Body of pancreas (tissue), 4 donors: ENCODE measurements around the gene DOCK4. TPM values are rescaled to one million over a fixed set of nuclear protein-coding genes. Genes with fewer than 3 reads are reported as not detected.

ENCODE experiments used
- ATAC-seq: fragments of 150-250 bp; one replicate; pipeline ENCODE4 v1.9.1; 2016
- DNase-seq, 4 donors: peaks; one replicate each; pipeline ENCODE4 v3.0.0-alpha.2; 2019
- H3K27ac ChIP-seq, 4 donors: fragments of 200-600 bp; sonication (generic); 1 replicate in 3 of 4; 2 replicates in 1 of 4; pipeline versions ENCODE4 v1.5.1 to v1.6.1; 2016 to 2019; ENCODE audit warnings: mild to moderate bottlenecking in 1 of 4, mixed read lengths in 1 of 4, moderate library complexity in 1 of 4
- H3K27me3 ChIP-seq, 2 donors: fragments of 200-600 bp; sonication (generic); one replicate each; pipeline ENCODE4 v1.6.0; 2016; ENCODE audit warnings: mild to moderate bottlenecking in 1 of 2
- H3K36me3 ChIP-seq, 2 donors: fragments of 200-600 bp; sonication (generic); replicated peaks in 1 of 2; 2 replicates each; pipeline ENCODE4 v1.5.1; 2016; ENCODE audit warnings: low read depth in 2 of 2; ENCODE audit not compliant: insufficient read depth in 1 of 2
- H3K4me1 ChIP-seq: fragments of 200-600 bp; sonication (generic); one replicate; pipeline ENCODE4 v1.6.0; 2016
- H3K4me3 ChIP-seq, 2 donors: fragments of 200-600 bp; sonication (generic); 1 replicate in 1 of 2; 2 replicates in 1 of 2; pipeline ENCODE4 v1.5.1; 2016 to 2019
- H3K9me3 ChIP-seq, 3 donors: fragments of 200-600 bp; sonication (generic); 1 replicate in 2 of 3; 2 replicates in 1 of 3; pipeline ENCODE4 v1.5.1; 2016
- CTCF ChIP-seq, 7 experiments: fragments of 450-650 bp in 4 of 7; fragments of 200-600 bp in 3 of 7; sonication (generic) in 3 of 7; IDR thresholded peaks; one replicate each; pipeline ENCODE4 v1.5.1; 2016 to 2019; ENCODE audit warnings: antibody characterized with exemption in 7 of 7
- POLR2A ChIP-seq, 3 donors: fragments of 450-650 bp; IDR thresholded peaks; one replicate each; pipeline ENCODE4 v1.6.1; 2016; ENCODE audit warnings: antibody characterized with exemption in 3 of 3, mild to moderate bottlenecking in 2 of 3
- WGBS, 2 donors: methylation state at CpG; one replicate each; pipeline ENCODE4 v1.1.5; 2017; 5-methylcytosine and 5-hydroxymethylcytosine counted together
- intact Hi-C: fragments of 100-400 bp; cut with DNase I; formaldehyde crosslinking; loops from one replicate; pipeline ENCODE4 v1.15.1; 2023
- total RNA-seq, 2 donors: library from RNA; depleted of rRNA; stranded (reverse); fragments of >200 nt; gene quantifications; one replicate each; pipeline ENCODE4 v1.1.0, GENCODE V29; 2016

Gene DOCK4
- total RNA-seq, 2 donors from 2014 or later, result 24.9 to 34.6 TPM

GRCh38 chr7:112031689-112032088 is 174.5 kb downstream of the DOCK4 start:
- Histone ChIP-seq H3K27me3 (no peaks in the 10 kb centered on the region), H3K4me3 (no peak overlapping the region), H3K36me3 (no peaks in the 10 kb centered on the region), H3K9me3 (no peaks in the 10 kb centered on the region), H3K4me1 (no peaks in the 10 kb centered on the region), H3K27ac (no peak overlapping the region)
- intact Hi-C loops, result no loop called here
- DNase-seq (no peak), ATAC-seq (no peak)
- 77 to 82% methylated on average over 5 of the region's 5 CpGs for WGBS, 2 donors
- TF ChIP-seq POLR2A (IDR thresholded peaks at IDR 0.05) (no peak), CTCF (IDR thresholded peaks at IDR 0.05) (no peak)

- Histone ChIP-seq H3K27me3 (no peaks in the 10 kb centered on the region), H3K27ac (no peak overlapping the region), H3K4me3 (no peak overlapping the region), H3K9me3 (no peaks in the 10 kb centered on the region), H3K4me1 (no peaks in the 10 kb centered on the region), H3K36me3 (no peaks in the 10 kb centered on the region)
- TF ChIP-seq CTCF (IDR thresholded peaks at IDR 0.05), result no peak
- TF ChIP-seq POLR2A (IDR thresholded peaks at IDR 0.05), result no peak
- 95% methylated on average over 2 of the region's 2 CpGs for WGBS, 2 donors
- intact Hi-C loops, result no loop called here
- ATAC-seq, result no peak
- no peak for DNase-seq
Measured at GRCh38 chr7:112025556-112025955, 180.6 kb downstream of the DOCK4 start.

GRCh38 chr7:112023786-112024185 is 182.4 kb downstream of the DOCK4 start:
- peaks cover 12% of the 10 kb centered on the region for H3K4me1 ChIP-seq
- H3K27ac ChIP-seq, result no peak overlapping the region
- H3K36me3 ChIP-seq, result no peaks in the 10 kb centered on the region
- DNase-seq (no peak), ATAC-seq (no peak)
- TF ChIP-seq CTCF (IDR thresholded peaks at IDR 0.05), result no peak
- TF ChIP-seq POLR2A (IDR thresholded peaks at IDR 0.05), result no peak
- WGBS, 2 donors, result 86 to 88% methylated on average over 6 of the region's 6 CpGs
- H3K9me3 ChIP-seq, result no peaks in the 10 kb centered on the region
- no peaks in the 10 kb centered on the region for H3K27me3 ChIP-seq
- intact Hi-C loops, result no loop called here
- no peak overlapping the region for H3K4me3 ChIP-seq

- H3K4me1 ChIP-seq, result peaks cover 17% of the 10 kb centered on the region
- no peak overlapping the region for H3K27ac ChIP-seq
- no peaks in the 10 kb centered on the region for H3K36me3 ChIP-seq
- ATAC-seq, result no peak
- TF ChIP-seq POLR2A (IDR thresholded peaks at IDR 0.05) (no peak), CTCF (IDR thresholded peaks at IDR 0.05) (no peak)
- DNase-seq, result no peak
- no peaks in the 10 kb centered on the region for H3K9me3 ChIP-seq
- no peak overlapping the region for H3K4me3 ChIP-seq
- WGBS, 2 donors, result 72 to 88% methylated on average over 2 of the region's 2 CpGs
- H3K27me3 ChIP-seq, result no peaks in the 10 kb centered on the region
- intact Hi-C loops, result no loop called here
Measured at GRCh38 chr7:112023282-112023681, 182.9 kb downstream of the DOCK4 start.

GRCh38 chr7:112022128-112022527 is 184.1 kb downstream of the DOCK4 start:
- intact Hi-C loops, result no loop called here
- Histone ChIP-seq H3K27ac (no peak overlapping the region), H3K4me3 (no peak overlapping the region), H3K36me3 (no peaks in the 10 kb centered on the region), H3K4me1 (peaks cover 18% of the 10 kb centered on the region), H3K27me3 (no peaks in the 10 kb centered on the region), H3K9me3 (no peaks in the 10 kb centered on the region)
- WGBS, 2 donors, result 74% methylated on average over 6 of the region's 6 CpGs
- ATAC-seq, result no peak
- TF ChIP-seq POLR2A (IDR thresholded peaks at IDR 0.05), result no peak
- TF ChIP-seq CTCF (IDR thresholded peaks at IDR 0.05), result no peak
- DNase-seq, result no peak
